Sigmoid colon (tissue), 7 donors: ENCODE results near the gene LTBP1. TPM values are rescaled to one million over a fixed set of nuclear protein-coding genes. Genes with fewer than 3 reads are reported as not detected.

ENCODE experiments used
- DNase-seq: peaks from one replicate; pipeline ENCODE4 v3.0.0-alpha.2; 2019
- H3K27ac ChIP-seq, 4 donors: fragments of 200-600 bp; sonication (generic); one replicate each; pipeline ENCODE4 v1.5.1; 2016 to 2019; ENCODE audit warnings: mild to moderate bottlenecking in 1 of 4
- H3K27me3 ChIP-seq, 3 donors: fragments of 200-600 bp; sonication (generic); one replicate each; pipeline ENCODE4 v1.5.1; 2019; ENCODE audit warnings: mild to moderate bottlenecking in 1 of 3
- H3K36me3 ChIP-seq, 4 donors: fragments of 200-600 bp; sonication (generic); one replicate each; pipeline ENCODE4 v1.5.1; 2016 to 2019
- H3K4me1 ChIP-seq, 4 donors: fragments of 200-600 bp; sonication (generic); one replicate each; pipeline ENCODE4 v1.5.1; 2017 to 2019
- H3K4me3 ChIP-seq, 4 donors: fragments of 200-600 bp; sonication (generic); one replicate each; pipeline ENCODE4 v1.5.1; 2017 to 2019; ENCODE audit warnings: mild to moderate bottlenecking in 2 of 4, moderate library complexity in 1 of 4
- H3K9me3 ChIP-seq, 4 donors: fragments of 200-600 bp in 3 of 4; sonication (generic) in 3 of 4; one replicate each; pipeline versions ENCODE4 v1.5.1 to v1.6.1; 2013 to 2019
- EP300 ChIP-seq, 4 donors: sonication (generic); formaldehyde crosslinking; IDR thresholded peaks; one replicate each; pipeline ENCODE4 v1.6.1; 2017; ENCODE audit warnings: antibody characterized with exemption in 4 of 4
- POLR2A ChIP-seq, 2 donors: fragments of 450-650 bp; IDR thresholded peaks; one replicate each; pipeline ENCODE4 v1.6.1; 2016; ENCODE audit warnings: antibody characterized with exemption in 2 of 2, mild to moderate bottlenecking in 2 of 2, moderate library complexity in 2 of 2
- POLR2AphosphoS5 ChIP-seq, 4 donors: sonication (generic); formaldehyde crosslinking; IDR thresholded peaks; one replicate each; pipeline ENCODE4 v1.6.1; 2017; ENCODE audit warnings: antibody characterized with exemption in 4 of 4
- WGBS, 2 donors: extraction: QIAGEN DNeasy Blood & Tissue Kit; methylation state at CpG; one replicate each; pipeline ENCODE4 v1.1.7; 2013; 5-methylcytosine and 5-hydroxymethylcytosine counted together
- intact Hi-C: fragments of 100-400 bp; cut with DNase I; formaldehyde crosslinking; loops from one replicate; pipeline ENCODE4 v1.15.1; 2023
- polyA plus RNA-seq, 3 donors: library from polyadenylated mRNA; stranded (reverse); fragments of 200-250 nt; gene quantifications; one replicate each; pipeline ENCODE4 v1.2.3, GENCODE V29; 2013
- total RNA-seq, 4 donors: library from RNA; depleted of rRNA; stranded (reverse); fragments of >200 nt; gene quantifications; one replicate each; pipeline ENCODE4 v1.1.0, GENCODE V29; 2016
- TF ChIP-seq, protein P1 (sequence below), 4 experiments: fragments of 450-650 bp in 3 of 4; fragments of 200-600 bp in 1 of 4; IDR thresholded peaks; one replicate each; pipeline ENCODE4 v1.5.1; 2016 to 2019; ENCODE audit warnings: antibody characterized with exemption in 4 of 4, mild to moderate bottlenecking in 3 of 4, moderate library complexity in 2 of 4
- donor health status: healthy with polysubstance abuse.
- donor health status: Bipolar disorder and iron deficiency.
- donor health status: healthy.

LTBP1 gene
- total and polyA plus RNA-seq, 7 donors, result 3.0 to 102 (median 34.2) TPM

DNA sequence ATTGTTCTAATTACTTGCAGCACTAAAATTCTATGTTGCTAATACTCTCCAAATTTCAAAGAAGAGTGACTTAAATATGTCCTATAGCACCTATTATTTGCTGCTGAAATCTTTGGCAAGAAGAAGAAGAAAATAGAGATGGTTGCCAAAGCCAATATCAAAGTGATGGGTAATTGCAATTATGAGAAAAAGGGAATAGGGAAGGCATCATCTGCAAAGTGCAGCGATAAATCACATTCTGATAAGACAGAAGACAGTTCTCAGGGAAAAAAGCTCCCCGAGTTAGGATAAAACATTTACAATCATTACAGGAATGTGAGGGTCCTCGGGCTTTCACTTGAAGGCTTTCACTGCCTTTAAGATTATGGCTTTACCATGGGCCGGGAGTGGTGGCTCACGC, 457.6 kb downstream of the LTBP1 start:
- Histone ChIP-seq H3K9me3 (peaks cover 0 to 8% (median 0%) of the 10 kb centered on the region in 4 donors), H3K4me1 (no peaks in the 10 kb centered on the region), H3K4me3 (no peak overlapping the region), H3K27ac (no peak overlapping the region), H3K36me3 (no peaks in the 10 kb centered on the region), H3K27me3 (no peaks in the 10 kb centered on the region)
- intact Hi-C loops, result no loop called here
- DNase-seq, result no peak
- WGBS, 2 donors, result 84 to 92% methylated on average over 5 of the region's 5 CpGs
- TF ChIP-seq, protein P1, sequence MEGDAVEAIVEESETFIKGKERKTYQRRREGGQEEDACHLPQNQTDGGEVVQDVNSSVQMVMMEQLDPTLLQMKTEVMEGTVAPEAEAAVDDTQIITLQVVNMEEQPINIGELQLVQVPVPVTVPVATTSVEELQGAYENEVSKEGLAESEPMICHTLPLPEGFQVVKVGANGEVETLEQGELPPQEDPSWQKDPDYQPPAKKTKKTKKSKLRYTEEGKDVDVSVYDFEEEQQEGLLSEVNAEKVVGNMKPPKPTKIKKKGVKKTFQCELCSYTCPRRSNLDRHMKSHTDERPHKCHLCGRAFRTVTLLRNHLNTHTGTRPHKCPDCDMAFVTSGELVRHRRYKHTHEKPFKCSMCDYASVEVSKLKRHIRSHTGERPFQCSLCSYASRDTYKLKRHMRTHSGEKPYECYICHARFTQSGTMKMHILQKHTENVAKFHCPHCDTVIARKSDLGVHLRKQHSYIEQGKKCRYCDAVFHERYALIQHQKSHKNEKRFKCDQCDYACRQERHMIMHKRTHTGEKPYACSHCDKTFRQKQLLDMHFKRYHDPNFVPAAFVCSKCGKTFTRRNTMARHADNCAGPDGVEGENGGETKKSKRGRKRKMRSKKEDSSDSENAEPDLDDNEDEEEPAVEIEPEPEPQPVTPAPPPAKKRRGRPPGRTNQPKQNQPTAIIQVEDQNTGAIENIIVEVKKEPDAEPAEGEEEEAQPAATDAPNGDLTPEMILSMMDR (IDR thresholded peaks at IDR 0.05), result no peak
- TF ChIP-seq EP300 (IDR thresholded peaks at IDR 0.05) (no peak), POLR2AphosphoS5 (IDR thresholded peaks at IDR 0.05) (no peak), POLR2A (IDR thresholded peaks at IDR 0.05) (no peak)

DNA sequence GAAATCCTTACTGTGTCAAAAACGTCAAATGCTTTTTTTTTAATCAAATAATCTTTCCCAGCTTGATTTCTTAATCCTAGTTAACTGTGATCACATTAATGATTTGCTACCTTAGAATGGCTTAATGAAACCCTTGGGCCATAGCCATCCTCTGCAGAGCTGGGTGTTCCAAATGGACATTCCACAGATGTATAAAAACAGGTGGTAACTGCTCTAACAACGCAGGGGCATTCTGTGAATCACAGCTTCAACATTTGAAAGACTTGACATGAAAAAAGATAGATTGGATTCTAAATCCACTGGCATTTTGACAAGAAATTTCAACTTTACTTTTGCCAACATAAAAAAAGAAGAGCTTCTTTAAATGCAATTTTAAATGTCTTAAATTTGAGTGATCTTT, 459.9 kb downstream of the LTBP1 start:
- DNase-seq, result no peak
- H3K36me3 ChIP-seq, result no peaks in the 10 kb centered on the region
- 54 to 81% methylated on average over 2 of the region's 2 CpGs for WGBS, 2 donors
- H3K4me1 ChIP-seq, result no peaks in the 10 kb centered on the region
- H3K9me3 ChIP-seq, result peaks cover 0 to 8% (median 0%) of the 10 kb centered on the region in 4 donors
- H3K4me3 ChIP-seq, result no peak overlapping the region
- no peaks in the 10 kb centered on the region for H3K27me3 ChIP-seq
- H3K27ac ChIP-seq, result no peak overlapping the region
- TF ChIP-seq EP300 (IDR thresholded peaks at IDR 0.05), result no peak
- no peak for TF ChIP-seq POLR2AphosphoS5 (IDR thresholded peaks at IDR 0.05)
- TF ChIP-seq, protein P1 (IDR thresholded peaks at IDR 0.05), result no peak
- TF ChIP-seq POLR2A (IDR thresholded peaks at IDR 0.05), result no peak
- intact Hi-C loops, result no loop called here

DNA sequence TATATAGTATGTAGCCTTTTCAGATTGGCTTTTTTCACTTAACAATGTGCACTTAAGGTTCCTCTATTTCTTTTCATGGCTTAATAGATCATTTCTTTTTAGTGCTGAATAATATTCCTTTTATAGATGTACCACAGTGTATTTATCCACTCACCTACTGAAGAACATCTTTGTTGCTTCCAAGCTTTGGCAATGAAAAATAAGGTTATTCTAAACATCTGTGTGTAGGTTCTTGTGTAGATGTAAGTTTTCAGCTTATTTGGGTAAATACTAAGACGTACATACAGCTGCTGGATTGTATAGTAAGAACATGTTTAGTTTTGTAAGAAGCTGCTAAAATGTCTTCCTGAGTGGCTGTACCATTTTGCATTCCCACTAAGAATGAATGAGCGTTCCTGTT, 461.4 kb downstream of the LTBP1 start:
- no peak for TF ChIP-seq EP300 (IDR thresholded peaks at IDR 0.05)
- TF ChIP-seq, protein P1 (IDR thresholded peaks at IDR 0.05), result no peak
- no peak for TF ChIP-seq POLR2A (IDR thresholded peaks at IDR 0.05)
- DNase-seq, result no peak
- intact Hi-C loops, result no loop called here
- 88 to 91% methylated on average over 2 of the region's 2 CpGs for WGBS, 2 donors
- H3K9me3 ChIP-seq, result peaks cover 0 to 8% (median 0%) of the 10 kb centered on the region in 4 donors
- no peaks in the 10 kb centered on the region for H3K4me1 ChIP-seq
- H3K36me3 ChIP-seq, result no peaks in the 10 kb centered on the region
- H3K4me3 ChIP-seq, result no peak overlapping the region
- no peaks in the 10 kb centered on the region for H3K27me3 ChIP-seq
- no peak overlapping the region for H3K27ac ChIP-seq

DNA sequence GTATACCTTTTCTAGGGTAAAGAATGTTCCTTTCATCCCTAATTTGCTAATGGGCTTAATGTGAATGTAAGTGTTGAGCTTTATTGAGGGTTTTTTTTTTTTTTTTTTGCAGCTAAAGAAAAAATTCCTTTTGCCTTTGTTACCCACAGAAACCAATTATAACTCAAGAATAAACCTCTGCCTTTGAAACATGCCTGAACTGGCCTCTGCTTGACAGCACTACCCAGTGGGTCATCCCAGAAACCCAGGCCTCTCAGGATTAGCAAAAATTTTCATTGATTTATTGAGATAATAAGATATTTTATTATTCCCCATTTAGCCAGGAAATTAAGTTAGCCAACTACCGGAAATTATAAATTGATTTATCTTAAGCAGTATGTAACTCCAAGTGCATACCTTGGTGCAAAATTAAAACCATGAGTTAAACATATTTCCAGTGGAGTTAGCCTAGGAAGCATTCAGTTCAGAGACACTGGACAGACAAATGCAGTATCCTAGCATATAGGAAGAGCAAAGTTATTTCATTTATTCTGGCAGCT, 462.7 kb downstream of the LTBP1 start:
- no peak for DNase-seq
- peaks cover 0 to 8% (median 0%) of the 10 kb centered on the region in 4 donors for H3K9me3 ChIP-seq
- intact Hi-C loops, result no loop called here
- 92 to 94% methylated on average over 1 of the region's 1 CpG for WGBS, 2 donors
- H3K27ac ChIP-seq, result no peak overlapping the region
- H3K4me1 ChIP-seq, result no peaks in the 10 kb centered on the region
- H3K4me3 ChIP-seq, result no peak overlapping the region
- no peak for TF ChIP-seq POLR2A (IDR thresholded peaks at IDR 0.05)
- TF ChIP-seq, protein P1 (IDR thresholded peaks at IDR 0.05), result no peak
- TF ChIP-seq EP300 (IDR thresholded peaks at IDR 0.05), result no peak
- no peak for TF ChIP-seq POLR2AphosphoS5 (IDR thresholded peaks at IDR 0.05)
- H3K27me3 ChIP-seq, result no peaks in the 10 kb centered on the region
- no peaks in the 10 kb centered on the region for H3K36me3 ChIP-seq

DNA sequence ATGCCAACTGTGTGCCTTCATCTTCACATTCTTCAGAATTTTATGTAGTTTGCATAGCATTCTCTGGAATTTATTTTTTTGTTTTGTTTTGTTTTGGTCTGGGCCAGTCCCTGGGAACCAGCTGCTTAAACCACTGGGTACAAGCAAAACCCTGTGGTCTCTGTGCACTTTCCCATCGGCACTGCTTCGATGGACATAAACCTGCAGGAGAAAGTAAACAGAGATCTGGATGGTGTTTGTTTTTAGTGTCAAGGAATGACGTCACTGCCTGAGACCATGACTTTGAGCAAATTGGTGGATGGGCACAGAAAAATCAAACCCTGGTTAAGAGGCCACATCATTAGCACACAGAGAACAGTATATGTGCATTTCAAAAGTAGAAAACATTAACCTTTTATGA, 465.0 kb downstream of the LTBP1 start:
- no peaks in the 10 kb centered on the region for H3K27me3 ChIP-seq
- 16 to 51% methylated on average over 3 of the region's 3 CpGs for WGBS, 2 donors
- no peak for DNase-seq
- H3K36me3 ChIP-seq, result no peaks in the 10 kb centered on the region
- no peak overlapping the region for H3K27ac ChIP-seq
- no peak for TF ChIP-seq POLR2A (IDR thresholded peaks at IDR 0.05)
- TF ChIP-seq POLR2AphosphoS5 (IDR thresholded peaks at IDR 0.05), result no peak
- intact Hi-C loops, result no loop called here
- H3K9me3 ChIP-seq, result peaks cover 0 to 8% (median 0%) of the 10 kb centered on the region in 4 donors
- no peaks in the 10 kb centered on the region for H3K4me1 ChIP-seq
- no peak overlapping the region for H3K4me3 ChIP-seq
